Stimulated activated CD8-positive, alpha-beta memory T cell treated with anti-CD3 and anti-CD28 coated beads, Interleukin-12 subunit alpha, Interleukin-12 subunit beta, amount 100 ng/mL, for 24 hours (primary cell): ENCODE data around the gene KCNMB4.

Experiments used
- DNase-seq: peaks from one replicate; pipeline ENCODE4 v3.0.0-alpha.2; 2020; ENCODE audit errors: extremely low read depth

KCNMB4 gene

GRCh38 chr12:70443062-70443673 lies 77.1 kb downstream of the KCNMB4 start:
- DNase-seq: no peak

- no peak for DNase-seq
Measured at GRCh38 chr12:70444903-70445302, 78.8 kb downstream of the KCNMB4 start.

- no peak for DNase-seq
Measured at GRCh38 chr12:70448371-70448770, 82.3 kb downstream of the KCNMB4 start.

- DNase-seq: no peak
Measured at GRCh38 chr12:70449074-70449752, 83.1 kb downstream of the KCNMB4 start.

GRCh38 chr12:70449753-70450341 lies 83.8 kb downstream of the KCNMB4 start:
- DNase-seq: no peak

- DNase-seq: no peak
Measured at GRCh38 chr12:70451528-70451927, 85.4 kb downstream of the KCNMB4 start.

GRCh38 chr12:70456953-70457352 lies 90.9 kb downstream of the KCNMB4 start:
- no peak for DNase-seq

GRCh38 chr12:70459786-70460185 lies 93.7 kb downstream of the KCNMB4 start:
- no peak for DNase-seq

- no peak for DNase-seq
Measured at GRCh38 chr12:70463997-70464396, 97.9 kb downstream of the KCNMB4 start.

- no peak for DNase-seq
Measured at GRCh38 chr12:70466753-70467152, 100.7 kb downstream of the KCNMB4 start.

GRCh38 chr12:70467476-70467875 lies 101.4 kb downstream of the KCNMB4 start:
- no peak for DNase-seq

- DNase-seq: no peak
Measured at GRCh38 chr12:70467918-70468733, 102.0 kb downstream of the KCNMB4 start.

GRCh38 chr12:70468741-70469140 lies 102.7 kb downstream of the KCNMB4 start:
- DNase-seq: no peak

GRCh38 chr12:70469221-70469820 lies 103.2 kb downstream of the KCNMB4 start:
- DNase-seq: no peak

GRCh38 chr12:70482764-70483163 lies 116.7 kb downstream of the KCNMB4 start:
- no peak for DNase-seq
